GM19023 (cell line): Measurements from ENCODE around the gene SNX8.
"Not testable (repeated sequence)": the region's sequence is repeated elsewhere in the genome, so short reads cannot be mapped to it uniquely, and the experiment has no call there.

Source experiments
- ATAC-seq: cut with Tn5 transposase; IDR thresholded peaks from one replicate; pipeline ENCODE4 v1.9.1; 2021; ENCODE audit warnings: mild to moderate bottlenecking, moderate library complexity; ENCODE audit not compliant: unreplicated experiment

SNX8 gene

DNA sequence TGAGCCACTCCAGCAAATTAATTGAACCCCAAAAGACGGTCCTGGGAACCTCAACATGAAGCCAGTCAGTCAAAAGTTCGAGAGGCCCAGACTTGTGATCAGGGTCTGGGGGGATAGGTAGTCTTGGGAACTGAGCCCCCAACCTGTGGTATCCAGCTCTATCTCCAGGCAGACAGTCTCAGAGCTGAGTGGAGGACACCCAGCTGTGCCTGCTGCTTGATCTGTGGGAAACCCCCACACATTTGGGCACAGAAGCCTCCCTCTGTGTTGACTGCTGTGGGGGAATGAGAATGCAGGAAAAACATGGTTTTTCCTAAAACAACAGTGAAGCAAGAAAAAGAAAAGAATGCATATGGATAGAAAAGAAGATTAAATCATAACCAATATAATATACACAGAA is 16.3 kb upstream of the SNX8 start:
- no peak for ATAC-seq

DNA sequence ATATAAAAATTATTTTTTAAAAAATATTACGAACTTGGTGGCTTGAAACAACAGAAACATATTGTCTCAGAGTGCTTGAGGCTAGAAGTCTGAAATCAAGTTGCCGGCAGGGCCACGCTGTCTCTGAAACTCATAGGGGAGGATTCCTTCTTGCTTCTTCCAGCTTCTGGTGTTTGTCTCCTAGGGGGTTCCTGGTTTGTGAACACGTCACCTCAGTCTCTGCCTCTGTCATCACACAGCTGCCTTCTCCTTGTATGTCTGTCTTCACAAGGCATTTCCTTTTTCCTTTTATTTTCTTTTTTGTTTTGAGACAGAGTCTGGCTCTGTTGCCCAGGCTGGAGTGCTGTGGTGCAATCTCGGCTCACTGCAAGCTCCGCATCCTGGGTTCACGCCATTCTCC is 12.7 kb upstream of the SNX8 start:
- no peak for ATAC-seq

DNA sequence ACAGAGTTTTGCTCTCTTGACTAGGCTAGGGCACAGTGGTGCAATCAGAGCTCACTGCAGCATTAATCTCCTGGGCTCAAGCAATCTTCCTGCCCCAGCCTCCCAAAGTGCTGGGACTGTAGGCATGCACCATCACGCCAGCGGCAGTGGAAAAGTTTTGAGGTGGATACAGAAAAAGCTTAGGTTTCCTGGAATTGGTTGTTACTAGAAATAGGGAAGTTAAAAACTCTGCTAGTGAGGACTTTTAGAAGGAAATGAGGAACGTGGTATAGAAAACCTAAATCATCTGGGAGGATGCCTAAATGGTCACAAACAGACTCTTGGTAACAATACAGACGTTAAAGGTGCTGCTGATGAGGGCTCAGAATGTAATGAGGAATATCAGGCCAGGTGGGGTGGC is 10.9 kb upstream of the SNX8 start:
- no peak for ATAC-seq

DNA sequence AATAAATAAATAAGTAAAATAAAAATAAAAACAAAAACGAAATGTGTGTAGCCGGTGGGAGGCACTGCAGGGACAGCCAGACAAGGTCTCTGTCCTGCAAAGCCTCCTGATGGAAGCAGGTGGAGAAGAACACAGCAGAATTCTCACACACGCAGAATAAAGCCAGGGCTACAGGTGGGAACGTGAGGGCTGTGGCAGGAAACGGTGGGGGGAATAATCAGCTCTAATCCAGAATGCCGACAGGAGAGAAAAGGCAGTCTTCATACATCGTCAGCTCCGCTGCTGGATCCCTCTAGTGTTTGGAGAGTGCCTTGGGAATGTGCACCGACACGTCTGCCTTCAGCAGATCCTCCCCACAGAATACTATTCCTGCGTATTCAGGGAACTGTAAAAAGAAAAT is 6.8 kb upstream of the SNX8 start:
- no peak for ATAC-seq

DNA sequence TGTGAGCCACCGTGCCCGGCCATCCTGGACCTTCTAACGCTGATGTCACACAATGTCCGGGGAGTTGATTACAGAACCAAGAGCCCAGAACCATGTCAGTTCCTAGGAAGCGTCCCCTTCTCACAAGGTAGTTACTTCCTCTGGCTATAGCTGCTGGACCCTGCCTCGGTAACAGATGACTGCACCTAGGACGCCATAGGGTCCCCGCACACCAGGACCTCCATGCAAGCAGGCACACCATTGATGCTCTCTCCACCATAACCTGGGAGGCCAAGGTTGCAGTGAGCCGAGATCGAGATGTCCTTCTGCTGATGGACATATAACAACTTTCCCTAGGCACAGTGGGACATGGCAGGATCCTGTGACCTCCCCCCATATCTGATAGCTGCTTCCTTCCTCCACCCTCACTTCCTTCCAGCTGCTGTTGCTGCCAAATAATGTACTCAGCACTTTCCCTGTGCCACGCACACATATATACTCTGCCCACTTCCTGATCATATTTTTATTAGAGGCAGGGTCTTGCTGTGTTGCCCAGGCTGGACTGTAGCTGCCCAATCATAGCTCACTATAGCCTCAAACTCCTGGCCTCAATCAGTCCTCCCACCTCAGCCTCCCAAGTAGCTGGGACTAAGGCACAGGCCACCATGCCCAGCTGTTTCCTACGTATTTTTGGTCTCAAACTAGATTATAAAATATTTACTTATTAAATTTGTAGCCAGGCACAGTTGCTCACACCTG is 3.5 kb upstream of the SNX8 start:
- ATAC-seq: no peak

DNA sequence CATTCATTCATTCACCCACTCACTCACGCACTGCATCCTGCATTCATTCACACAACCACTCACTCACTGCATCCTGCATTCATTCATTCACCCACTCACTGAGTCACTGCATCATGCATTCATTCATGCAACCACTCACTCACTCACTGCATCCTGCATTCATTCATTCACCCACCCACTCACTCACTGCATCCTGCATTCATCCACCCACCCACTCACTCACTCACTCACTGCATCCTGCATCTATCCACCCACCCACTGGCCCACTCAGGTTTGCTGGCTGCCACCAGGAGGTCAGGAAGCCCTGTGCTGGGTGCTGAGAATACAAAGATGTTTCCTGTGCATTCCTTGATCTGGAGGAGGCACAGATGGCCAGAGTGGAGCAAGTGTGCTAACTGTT is 2.3 kb upstream of the SNX8 start:
- no peak for ATAC-seq

DNA sequence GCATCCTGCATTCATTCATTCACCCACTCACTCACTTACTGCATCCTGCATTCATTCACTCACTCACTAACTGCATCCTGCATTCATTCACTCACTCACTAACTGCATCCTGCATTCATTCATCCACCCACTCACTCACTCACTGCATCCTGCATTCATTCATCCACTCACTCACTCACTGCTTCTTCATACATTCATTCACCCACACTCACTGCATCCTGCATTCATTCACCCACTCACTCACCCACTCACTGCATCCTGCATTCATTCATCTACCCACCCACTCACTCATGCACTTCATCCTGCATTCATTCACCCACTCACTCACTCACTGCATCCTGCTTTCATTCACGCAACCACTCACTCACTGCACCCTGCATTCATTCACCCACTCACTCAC is 1.5 kb upstream of the SNX8 start:
- no peak for ATAC-seq

DNA sequence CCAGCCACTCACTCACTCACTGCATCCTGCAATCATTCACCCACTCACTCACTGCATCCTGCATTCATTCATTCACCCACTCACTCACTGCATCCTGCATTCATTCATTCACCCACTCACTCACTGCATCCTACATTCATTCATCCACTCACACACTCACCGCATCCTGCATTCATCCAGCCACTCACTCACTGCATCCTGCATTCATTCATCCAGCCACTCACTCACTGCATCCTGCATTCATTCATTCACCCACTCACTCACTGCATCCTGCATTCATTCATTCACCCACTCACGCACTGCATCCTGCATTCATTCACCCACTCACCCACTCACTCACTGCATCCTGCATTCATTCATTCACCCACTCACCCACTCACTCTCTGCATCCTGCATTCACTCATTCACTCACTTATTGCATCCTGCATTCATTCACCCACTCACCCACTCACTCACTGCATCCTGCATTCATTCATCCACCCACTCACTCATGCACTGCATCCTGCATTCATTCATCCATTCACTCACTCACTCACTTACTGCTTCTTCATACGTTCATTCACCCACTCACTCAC is 802 bp upstream of the SNX8 start:
- ATAC-seq: not testable (repeated sequence)

DNA sequence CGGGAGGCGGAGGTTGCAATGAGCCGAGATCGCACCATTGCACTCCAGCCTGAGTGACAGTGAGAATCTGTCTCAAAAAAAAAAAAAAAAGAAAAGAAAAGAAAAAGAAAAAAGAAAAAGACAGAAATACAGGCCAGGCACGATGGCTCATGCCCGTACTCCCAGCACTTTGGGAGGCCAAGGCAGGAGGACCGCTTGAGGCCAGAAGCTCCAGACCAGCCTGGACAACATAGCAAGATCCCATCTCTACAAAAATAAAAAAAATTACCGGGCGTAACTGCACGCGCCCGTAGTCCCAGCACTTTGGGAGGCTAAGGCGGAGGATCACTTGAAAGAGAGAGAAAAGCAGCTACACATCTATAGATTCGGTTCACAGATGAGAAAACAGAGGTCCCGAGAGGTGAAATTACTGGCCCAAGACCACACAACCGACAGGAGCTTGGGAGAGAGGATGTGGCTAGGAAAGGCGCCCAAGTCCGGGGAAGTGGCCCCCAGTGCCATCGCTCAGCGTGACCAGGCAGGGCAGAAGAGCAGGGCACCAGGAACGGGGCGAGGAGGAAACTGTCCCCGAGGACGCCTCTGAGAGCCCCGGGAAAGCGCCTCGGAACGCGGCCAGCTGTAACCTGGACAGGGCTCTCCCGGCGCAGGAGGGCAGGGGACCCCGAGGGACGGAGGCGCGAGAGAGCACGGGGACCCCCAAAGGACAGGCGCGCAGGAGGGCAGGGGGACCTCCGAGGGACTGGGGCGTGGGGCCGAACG is 612 bp downstream of the SNX8 start:
- peak; percentile 21 for ATAC-seq

DNA sequence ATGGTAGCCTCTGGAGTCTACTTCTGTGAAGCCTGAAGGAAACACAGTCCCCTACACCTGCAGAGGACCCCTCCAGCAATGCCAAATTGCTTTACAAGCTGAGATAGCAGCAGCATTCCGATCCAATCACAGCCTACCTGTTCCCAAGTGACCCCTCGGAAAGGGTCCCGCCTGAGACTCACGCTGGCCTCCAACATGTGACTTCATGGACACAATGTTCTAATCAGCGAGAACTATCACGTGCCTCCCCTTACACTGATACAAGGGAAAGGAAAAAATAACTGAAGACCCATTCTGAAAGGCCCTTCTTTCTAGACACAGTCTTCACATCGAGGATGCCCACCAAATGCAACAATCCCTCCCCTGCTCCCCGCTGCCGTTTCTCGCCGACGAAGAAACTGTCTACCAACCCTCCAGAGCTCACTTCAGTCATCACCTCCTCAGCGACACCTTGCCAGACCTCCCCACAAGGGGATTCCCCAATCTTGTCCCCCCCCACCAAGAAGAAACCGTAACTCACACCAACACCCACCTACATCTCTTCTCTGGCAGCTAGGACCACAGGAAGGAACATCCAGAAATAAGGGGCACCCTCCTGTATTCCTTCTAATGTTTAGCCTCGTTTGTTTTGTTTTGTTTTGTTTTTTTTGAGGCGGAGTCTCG is 1.8 kb downstream of the SNX8 start:
- no peak for ATAC-seq

DNA sequence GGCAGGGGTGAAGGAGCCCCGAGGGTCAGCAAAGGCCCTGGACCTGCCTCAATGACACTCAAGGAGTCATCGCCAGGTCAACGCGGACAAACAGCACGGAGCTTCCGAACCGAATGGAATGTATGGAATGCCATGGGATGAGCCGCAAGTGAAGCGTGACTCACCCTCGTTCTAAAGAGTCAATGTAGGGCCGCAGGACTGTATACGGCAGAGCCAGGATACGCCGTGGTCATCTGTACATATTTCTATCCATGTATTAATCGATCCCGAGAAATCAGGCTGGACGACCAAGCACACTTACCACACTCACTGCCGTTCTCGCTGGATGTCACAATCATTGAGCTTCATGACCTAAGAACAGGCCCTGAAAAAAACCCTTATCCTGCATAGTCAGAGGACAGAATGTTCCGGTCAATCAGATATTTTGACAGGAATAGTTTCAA is 4.3 kb downstream of the SNX8 start:
- ATAC-seq: no peak

DNA sequence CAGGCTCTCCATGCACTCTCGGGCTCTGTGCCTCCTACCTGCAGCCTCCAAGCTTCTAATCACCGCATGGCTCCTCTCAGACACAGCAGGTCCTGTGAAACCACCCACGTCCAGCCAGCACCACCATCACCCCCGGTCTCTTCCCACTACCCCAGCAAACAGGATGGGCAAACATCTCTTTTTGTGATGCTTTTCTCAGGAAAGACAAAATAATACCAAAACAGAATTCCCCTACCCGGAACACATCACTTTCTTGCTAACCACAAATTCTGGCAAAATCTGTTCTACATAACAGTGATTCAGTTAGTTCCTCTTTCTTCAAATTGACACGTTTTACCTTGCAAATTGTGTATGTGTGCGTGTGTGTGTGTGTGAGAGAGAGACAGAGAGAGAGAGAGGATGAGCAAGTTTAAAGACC is 6.5 kb downstream of the SNX8 start:
- ATAC-seq: peak; percentile 65

DNA sequence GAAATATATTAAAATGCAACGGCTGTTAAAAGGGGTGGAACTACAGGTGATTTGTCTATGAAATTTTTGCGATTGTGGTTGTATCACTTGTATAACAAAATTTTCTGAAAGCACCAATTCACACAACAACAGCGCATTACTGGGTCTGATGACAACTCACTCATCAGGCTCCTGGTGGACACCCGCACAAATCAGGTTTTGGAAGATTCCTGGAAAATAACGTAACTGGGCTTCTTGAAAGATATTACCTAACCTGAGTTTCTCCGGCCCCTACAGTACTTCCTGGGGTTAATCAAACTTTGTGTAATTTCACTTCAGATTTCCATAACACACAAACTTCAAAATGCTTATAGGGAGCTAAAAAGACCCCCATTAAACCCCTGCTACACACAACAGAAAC is 7.6 kb downstream of the SNX8 start:
- no peak for ATAC-seq

DNA sequence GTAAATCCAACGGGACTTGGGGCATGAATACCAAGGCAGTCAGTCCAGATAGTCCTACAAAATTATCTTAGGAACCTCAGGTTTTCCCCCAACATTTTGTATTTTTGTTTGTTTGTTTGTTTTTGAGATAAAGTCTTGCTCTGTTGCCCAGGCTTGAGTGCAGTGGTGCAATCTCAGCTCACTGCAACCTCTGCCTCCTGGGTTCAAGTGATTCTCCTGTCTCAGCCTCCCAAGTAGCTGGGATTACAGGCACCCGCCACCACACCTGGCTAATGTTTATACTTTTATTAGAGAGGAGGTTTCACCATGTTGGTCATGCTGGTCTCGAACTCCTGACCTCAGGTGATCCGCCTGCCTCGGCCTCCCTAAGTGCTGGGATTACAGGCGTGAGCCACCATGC is 9.0 kb downstream of the SNX8 start:
- not testable (repeated sequence) for ATAC-seq

DNA sequence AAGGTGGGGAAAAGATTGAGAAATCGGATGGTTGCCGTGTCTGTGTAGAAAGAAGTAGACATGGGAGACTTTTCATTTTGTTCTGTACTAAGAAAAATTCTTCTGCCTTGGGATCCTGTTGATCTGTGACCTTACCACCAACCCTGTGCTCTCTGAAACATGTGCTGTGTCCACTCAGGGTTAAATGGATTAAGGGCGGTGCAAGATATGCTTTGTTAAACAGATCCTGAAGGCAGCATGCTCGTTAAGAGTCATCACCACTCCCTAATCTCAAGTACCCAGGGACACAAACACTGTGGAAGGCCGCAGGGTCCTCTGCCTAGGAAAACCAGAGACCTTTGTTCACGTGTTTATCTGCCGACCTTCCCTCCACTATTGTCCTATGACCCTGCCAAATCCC is 10.7 kb downstream of the SNX8 start:
- not testable (repeated sequence) for ATAC-seq

DNA sequence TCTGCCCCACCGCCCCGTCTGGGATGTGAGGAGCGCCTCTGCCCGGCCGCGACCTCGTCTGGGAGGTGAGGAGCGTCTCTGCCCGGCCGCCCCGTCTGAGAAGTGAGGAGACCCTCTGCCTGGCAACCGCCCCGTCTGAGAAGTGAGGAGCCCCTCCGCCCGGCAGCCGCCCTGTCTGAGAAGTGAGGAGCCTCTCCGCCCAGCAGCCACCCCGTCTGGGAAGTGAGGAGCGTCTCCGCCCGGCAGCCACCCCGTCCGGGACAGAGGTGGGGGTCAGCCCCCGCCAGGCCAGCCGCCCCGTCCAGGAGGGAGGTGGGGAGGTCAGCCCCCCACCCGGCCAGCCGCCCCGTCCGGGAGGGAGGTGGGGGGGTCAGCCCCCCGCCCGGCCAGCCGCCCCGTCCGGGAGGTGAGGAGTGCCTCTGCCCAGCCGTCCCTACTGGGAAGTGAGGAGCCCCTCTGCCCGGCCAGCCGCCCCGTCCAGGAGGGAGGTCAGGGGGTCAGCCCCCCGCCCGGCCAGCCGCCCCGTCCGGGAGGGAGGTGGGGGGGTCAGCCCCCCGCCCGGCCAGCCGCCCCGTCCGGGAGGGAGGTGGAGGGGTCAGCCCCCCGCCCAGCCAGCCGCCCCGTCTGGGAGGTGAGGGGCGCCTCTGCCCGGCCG is 11.4 kb downstream of the SNX8 start:
- ATAC-seq: not testable (repeated sequence)

DNA sequence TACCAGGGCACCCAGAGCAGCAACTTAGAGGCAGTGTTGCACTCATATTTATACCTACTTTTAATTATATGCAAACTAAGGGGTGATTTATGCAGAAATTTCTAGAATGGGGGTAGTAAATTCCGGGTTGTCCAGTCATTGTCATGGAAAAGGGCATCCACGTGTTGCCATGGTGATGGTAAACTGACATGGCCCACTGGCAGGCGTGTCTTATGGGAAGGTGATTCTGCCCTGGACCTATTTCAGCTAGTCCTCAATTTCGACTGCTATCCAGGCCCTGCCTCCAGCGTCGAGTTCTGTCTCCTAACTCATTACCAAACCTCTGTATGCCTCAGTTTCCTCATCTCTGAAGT is 12.8 kb downstream of the SNX8 start:
- no peak for ATAC-seq

DNA sequence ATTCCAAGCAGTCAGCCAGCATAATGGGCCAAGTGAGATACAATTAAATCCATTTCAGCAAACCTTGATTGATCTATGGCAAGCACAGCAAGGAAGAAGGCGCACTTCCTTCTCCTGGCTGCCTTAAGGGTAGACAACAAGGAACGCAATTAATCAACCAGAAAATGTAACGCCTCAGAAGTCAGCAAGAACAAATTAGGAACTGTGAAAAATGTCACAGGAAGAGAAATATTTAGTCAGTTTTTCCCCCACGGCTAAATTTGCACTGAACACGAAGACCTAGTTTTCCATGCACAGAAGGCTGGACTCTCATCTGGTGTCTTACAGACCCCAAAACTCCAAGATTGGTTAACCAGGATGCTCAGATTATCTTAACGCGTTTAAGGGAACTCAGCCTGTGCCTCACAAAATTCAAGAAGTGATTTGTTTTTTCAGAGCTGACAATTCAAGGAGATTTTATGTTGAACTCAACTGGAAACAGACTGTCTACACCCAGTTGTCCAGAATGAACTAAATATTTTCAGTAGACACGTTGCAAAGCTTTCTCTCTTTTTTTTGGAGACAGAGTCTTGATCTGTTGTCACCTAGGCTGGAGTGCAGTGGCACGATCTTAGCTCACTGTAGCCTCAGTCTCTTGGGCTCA is 14.2 kb downstream of the SNX8 start:
- ATAC-seq: no peak

DNA sequence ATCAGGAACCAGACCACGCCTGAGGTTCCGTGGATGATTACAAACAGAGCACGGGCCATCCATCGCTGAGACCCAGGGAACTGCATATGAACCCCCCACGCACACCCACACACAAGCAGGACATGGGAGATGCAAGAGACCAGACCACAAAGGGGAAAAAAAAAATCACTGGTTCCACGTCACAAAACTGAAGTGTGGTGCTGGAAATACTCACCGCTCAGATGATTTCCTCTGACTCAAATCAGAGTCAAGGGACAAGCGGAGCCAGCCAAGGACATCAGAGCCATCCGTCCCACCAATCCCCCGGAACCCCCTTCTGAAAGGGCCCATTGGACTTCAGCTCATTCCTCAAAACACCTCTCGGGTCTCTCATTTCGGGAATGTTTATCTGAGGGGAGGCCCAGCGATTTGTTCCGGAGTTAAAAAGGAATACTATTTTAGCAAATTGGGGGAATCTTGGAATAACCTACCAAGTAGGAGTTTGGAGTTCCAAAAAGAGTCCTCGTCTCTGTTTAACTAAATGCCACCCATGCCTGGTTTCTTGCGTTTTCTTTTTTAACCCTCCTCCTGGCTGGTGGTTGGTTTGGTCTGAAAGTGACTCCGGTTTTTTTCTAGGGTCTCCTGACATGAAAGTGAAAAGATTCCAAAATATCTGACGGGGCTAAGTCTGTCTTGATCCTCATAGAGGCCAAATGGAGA is 15.0 kb downstream of the SNX8 start:
- peak; percentile 60 for ATAC-seq

DNA sequence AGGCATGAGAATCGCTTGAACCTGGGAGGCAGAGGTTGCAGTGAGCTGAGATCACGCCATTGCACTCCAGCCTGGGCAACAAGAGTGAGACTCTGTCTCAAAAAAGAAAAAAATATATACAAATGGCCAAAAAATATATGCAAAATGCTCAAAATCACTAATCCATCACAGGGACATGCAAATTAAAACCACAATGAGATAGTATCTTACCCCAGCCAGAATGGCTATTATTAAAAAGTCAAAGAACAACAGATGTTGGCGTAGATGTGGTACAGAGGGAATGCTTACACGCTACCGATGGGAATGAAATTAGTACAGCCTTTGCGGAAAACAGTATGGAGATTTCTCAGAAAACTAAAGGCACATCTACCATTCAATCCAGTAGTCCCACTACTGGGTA is 17.4 kb downstream of the SNX8 start:
- ATAC-seq: no peak
